ENCODE measurements around the gene POLR1G. TPM values are rescaled to one million over a fixed set of nuclear protein-coding genes. Genes with fewer than 3 reads are reported as not detected.

POLR1G gene
- total RNA-seq, 2 experiments from 2014 or later = 0.16 to 0.28 TPM

GRCh38 chr19:45448425-45448756, 41.9 kb downstream of the POLR1G start:
- Histone ChIP-seq H3K36me3 (ENCODE audit: insufficient read depth, low read length) (peaks cover 3% of the 10 kb centered on the region), H3K4me1 (ENCODE audit: insufficient read depth, low read length) (peaks cover 71% of the 10 kb centered on the region), H3K27me3 (ENCODE audit: control insufficient read depth in 1 of 2, insufficient read depth in 2 of 2, low read length in 2 of 2) (no peaks in the 10 kb centered on the region), H3K9me3 (ENCODE audit: control insufficient read depth in 1 of 2, insufficient read depth in 1 of 2, low read length in 2 of 2) (no peaks in the 10 kb centered on the region), H3K4me3 (ENCODE audit: low read length) (no peak overlapping the region), H3K27ac (ENCODE audit: low read depth in 1 of 2, low read length in 2 of 2) (peak overlapping the region in 1 of 2 donors; percentile 99)
- Mint-ChIP-seq H3K4me1 (ENCODE audit: low read depth) (peaks cover 64% of the 10 kb centered on the region), H3K27ac (peak overlapping the region; percentile 98), H3K9me3 (no peaks in the 10 kb centered on the region), H3K36me3 (ENCODE audit: low read depth) (peaks cover 14% of the 10 kb centered on the region), H3K4me3 (peak overlapping the region; percentile 70), H3K27me3 (no peaks in the 10 kb centered on the region)
- intact Hi-C loops (cut with DNase I, micrococcal nuclease) = no loop called here
- ATAC-seq (ENCODE audit: poor library complexity) = no peak
- TF ChIP-seq CTCF (IDR thresholded peaks at IDR 0.05) = no peak
- no peak for DNase-seq
- ChIA-PET POLR2A (interaction anchor here (2.5 kb wide), 1 partner anchor 8 kb away, joined by 13 read pairs; no protein-coding TSS in a partner anchor), CTCF (interaction anchor here (1.6 to 6.4 kb wide), 3 partner anchors 9 to 37 kb away, joined by 7 to 40 read pairs (median 35); no protein-coding TSS in a partner anchor)

- peak overlapping the region; percentile 77 for H3K4me3 ChIP-seq (ENCODE audit: low read length)
- TF ChIP-seq CTCF (IDR thresholded peaks at IDR 0.05) = no peak
- peaks cover 66% of the 10 kb centered on the region for H3K4me1 ChIP-seq (ENCODE audit: insufficient read depth, low read length)
- Mint-ChIP-seq H3K4me1 (ENCODE audit: low read depth) (peaks cover 61% of the 10 kb centered on the region), H3K36me3 (ENCODE audit: low read depth) (peaks cover 14% of the 10 kb centered on the region), H3K27me3 (no peaks in the 10 kb centered on the region), H3K9me3 (no peaks in the 10 kb centered on the region), H3K4me3 (peak overlapping the region; percentile 86), H3K27ac (peak overlapping the region; percentile 98)
- peaks cover 3% of the 10 kb centered on the region for H3K36me3 ChIP-seq (ENCODE audit: insufficient read depth, low read length)
- H3K27ac ChIP-seq (ENCODE audit: low read depth in 1 of 2, low read length in 2 of 2) = peak overlapping the region in 1 of 2 donors; percentile 99
- no peaks in the 10 kb centered on the region for H3K27me3 ChIP-seq (ENCODE audit: control insufficient read depth in 1 of 2, insufficient read depth in 2 of 2, low read length in 2 of 2)
- CTCF ChIA-PET = interaction anchor here (1.2 to 6.4 kb wide), 4 partner anchors 9 to 37 kb away, joined by 4 to 40 read pairs (median 21); partner anchors contain the start of gene FOSB
- intact Hi-C loops (cut with DNase I, micrococcal nuclease) = no loop called here
- ATAC-seq (ENCODE audit: poor library complexity) (no peak), DNase-seq (peak in 3 of 14 experiments; percentile 32 to 49 (median 33))
- H3K9me3 ChIP-seq (ENCODE audit: control insufficient read depth in 1 of 2, insufficient read depth in 1 of 2, low read length in 2 of 2) = no peaks in the 10 kb centered on the region
- POLR2A ChIA-PET = interaction anchor here (2.5 to 5.4 kb wide), 2 partner anchors 9 to 19 kb away, joined by 13 to 38 read pairs; partner anchors contain the start of gene FOSB
Measured at GRCh38 chr19:45448887-45449299, 42.4 kb downstream of the POLR1G start.

GRCh38 chr19:45450012-45450333, 43.5 kb downstream of the POLR1G start:
- Histone ChIP-seq H3K4me3 (ENCODE audit: low read length) (peak overlapping the region; percentile 77), H3K27ac (ENCODE audit: low read depth in 1 of 2, low read length in 2 of 2) (peak overlapping the region; percentile 91 to 99), H3K9me3 (ENCODE audit: control insufficient read depth in 1 of 2, insufficient read depth in 1 of 2, low read length in 2 of 2) (no peaks in the 10 kb centered on the region), H3K27me3 (ENCODE audit: control insufficient read depth in 1 of 2, insufficient read depth in 2 of 2, low read length in 2 of 2) (no peaks in the 10 kb centered on the region), H3K4me1 (ENCODE audit: insufficient read depth, low read length) (peaks cover 59% of the 10 kb centered on the region), H3K36me3 (ENCODE audit: insufficient read depth, low read length) (peaks cover 3% of the 10 kb centered on the region)
- peaks cover 14% of the 10 kb centered on the region for H3K36me3 Mint-ChIP-seq (ENCODE audit: low read depth)
- no peak for TF ChIP-seq CTCF (IDR thresholded peaks at IDR 0.05)
- CTCF ChIA-PET = interaction anchor here (0.6 to 6.4 kb wide), 5 partner anchors 10 to 1333 kb away, joined by 4 to 40 read pairs (median 7); partner anchors contain the start of gene FOSB
- peak overlapping the region; percentile 97 for H3K4me3 Mint-ChIP-seq
- no peaks in the 10 kb centered on the region for H3K27me3 Mint-ChIP-seq
- DNase-seq (peak in 3 of 14 experiments; percentile 73 to 84 (median 78)), ATAC-seq (ENCODE audit: poor library complexity) (peak; percentile 15)
- H3K4me1 Mint-ChIP-seq (ENCODE audit: low read depth) = peaks cover 55% of the 10 kb centered on the region
- intact Hi-C loops (cut with DNase I, micrococcal nuclease) = no loop called here
- H3K9me3 Mint-ChIP-seq = no peaks in the 10 kb centered on the region
- POLR2A ChIA-PET = interaction anchor here (2.5 to 5.4 kb wide), 2 partner anchors 10 to 18 kb away, joined by 13 to 38 read pairs; partner anchors contain the start of gene FOSB
- H3K27ac Mint-ChIP-seq = peak overlapping the region; percentile 98
